HG03045 (cell line): ENCODE results near the gene RIT1.
"Not testable (repeated sequence)": the region's sequence is repeated elsewhere in the genome, so short reads cannot be mapped to it uniquely, and the experiment has no call there.

Experiments
- ATAC-seq: cut with Tn5 transposase; IDR thresholded peaks from one replicate; pipeline ENCODE4 v1.9.1; 2021; ENCODE audit warnings: mild to moderate bottlenecking, moderate library complexity; ENCODE audit not compliant: unreplicated experiment

The RIT1 gene

DNA sequence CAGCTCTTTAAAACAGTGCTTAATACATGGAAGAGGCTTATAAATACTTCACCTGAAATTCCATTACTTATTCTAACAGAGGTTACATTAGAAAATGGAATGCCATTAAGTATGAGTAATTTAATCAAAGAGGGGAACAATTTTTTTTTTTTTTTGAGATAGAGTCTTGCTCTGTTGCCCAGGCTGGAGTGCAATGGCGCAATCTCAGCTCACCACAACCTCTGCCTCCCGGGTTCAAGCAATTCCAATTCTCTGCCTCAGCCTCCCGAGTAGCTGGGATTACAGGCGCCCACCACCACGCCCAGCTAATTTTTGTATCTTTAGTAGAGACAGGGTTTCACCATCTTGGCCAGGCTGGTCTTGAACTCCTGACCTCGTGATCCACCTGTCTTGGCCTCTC lies 15.5 kb downstream of the RIT1 start:
- not testable (repeated sequence) for ATAC-seq

DNA sequence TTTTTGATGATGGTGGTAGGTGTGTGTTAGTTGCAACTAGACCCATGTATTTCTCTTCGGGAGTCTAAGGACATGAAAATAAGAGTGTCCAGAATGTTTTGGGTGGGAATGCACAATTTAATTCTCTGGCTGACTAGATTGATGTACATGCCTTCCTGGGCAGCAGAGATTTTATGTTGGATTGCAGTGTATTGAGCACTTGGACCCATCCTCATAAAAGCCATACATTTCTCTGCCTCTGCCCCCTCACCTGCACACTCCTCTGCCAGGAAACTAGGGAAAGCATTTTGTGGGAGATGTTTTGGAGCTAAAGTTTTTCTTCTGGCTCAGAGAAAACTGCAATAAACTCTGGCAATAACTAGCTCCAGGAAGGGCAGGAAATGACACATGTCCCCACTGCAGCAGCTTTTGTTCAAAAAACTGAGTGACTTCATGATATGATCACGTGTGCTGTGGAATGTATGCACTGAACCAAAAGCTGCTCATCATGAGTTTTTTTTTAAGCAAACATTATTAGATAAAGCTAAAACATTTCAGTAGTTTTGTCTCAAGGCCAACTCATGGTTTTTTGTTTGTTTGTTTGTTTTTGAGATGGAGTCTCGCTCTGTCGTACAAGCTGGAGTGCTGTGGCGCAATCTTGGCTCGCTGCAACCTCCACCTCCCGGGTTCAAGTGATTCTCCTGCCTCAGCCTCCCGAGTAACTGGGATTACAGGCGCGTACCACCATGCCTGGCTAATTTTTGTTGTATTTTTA lies 17.6 kb downstream of the RIT1 start:
- ATAC-seq, result no peak

DNA sequence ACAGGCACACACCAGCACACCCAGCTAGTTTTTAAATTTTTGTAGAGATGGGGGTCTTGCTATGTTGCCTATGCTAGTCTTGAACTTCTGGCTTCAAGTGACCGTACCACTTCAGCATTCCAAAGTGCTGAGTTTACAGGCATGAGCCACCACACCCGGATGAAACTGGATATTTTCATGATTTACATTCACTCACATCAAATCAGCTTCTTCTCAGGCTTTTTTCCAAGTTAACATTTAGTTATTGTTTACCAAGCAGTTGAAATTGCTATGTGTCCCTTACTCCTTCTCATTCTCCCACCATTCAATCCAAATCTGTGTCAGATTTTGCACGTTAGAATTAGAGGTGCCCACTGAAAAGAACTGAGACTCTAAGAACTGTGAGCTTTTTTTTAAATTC lies 18.4 kb downstream of the RIT1 start:
- ATAC-seq, result no peak

DNA sequence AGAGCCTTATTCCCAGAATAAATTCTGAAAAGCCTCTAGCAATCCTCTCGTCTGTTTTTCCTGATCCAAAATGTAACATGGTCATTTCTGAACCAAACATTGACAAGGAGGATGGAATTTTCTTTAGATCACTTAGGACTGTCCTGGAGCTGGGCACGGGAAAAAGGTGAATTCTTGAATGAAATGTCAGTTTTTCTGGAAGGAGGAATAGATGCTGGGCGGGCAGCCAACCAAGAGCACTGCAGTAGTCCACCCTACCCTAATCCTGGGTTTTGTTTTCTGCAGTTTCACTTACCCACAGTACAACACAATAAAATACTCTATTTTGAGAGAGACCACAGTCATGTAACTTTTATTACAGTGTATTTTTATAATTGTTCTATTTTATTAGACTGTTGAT lies 20.9 kb downstream of the RIT1 start:
- no peak for ATAC-seq

DNA sequence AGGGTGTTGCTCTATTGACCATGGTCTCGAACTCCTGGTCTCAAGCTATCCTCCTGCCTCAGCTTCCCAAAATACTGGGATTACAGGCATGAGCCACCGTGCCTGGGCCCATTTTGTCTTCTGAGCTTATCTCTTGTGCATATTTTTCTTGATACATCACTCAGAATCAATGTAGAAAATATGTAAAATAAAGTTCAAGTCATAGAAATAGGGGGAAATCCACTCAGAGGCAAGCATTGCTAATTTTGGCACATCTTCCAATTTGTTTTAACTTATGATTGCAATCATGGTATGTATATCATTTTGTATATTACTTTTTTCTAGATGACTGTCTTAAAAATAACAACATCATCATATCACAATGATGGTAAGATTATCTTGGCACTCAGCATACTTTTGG lies 21.6 kb downstream of the RIT1 start:
- no peak for ATAC-seq

DNA sequence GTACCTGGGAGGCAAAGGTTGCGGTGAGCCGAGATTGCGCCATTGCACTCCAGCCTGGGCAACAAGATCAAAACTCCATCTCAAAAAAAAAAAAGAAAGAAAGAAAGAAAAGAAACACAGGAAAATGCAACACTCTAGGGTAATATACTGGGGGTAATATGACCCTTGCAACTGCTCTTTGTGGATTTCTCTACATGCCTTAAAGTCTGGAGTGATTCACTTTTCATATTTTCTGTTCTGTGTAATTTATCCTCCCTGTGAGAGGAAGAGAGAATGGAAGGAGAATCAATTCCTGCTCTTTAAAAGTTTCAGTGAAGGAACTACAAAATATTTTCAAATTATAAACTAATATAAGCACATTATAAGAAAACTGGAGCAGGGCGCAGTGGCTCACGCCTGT lies 22.7 kb downstream of the RIT1 start:
- ATAC-seq, result no peak

DNA sequence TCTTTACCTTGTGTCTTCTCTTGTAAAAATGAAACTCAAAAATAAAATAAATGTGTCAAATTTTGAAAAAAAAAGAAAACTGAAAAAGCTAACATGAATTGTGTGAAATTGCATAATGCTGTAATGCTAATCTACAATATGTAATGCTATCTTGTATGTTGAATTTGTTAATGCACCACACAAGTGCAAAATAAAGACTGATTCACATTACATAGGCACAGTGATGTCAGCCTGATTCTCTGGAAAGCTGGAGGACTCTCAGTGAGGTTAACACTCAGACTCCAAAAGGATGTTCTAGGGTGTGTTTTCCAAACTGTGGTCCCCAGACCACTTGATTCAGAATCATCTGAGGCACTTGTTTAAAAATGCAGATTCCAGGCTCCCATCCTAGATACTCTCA lies 26.2 kb downstream of the RIT1 start:
- ATAC-seq, result no peak

DNA sequence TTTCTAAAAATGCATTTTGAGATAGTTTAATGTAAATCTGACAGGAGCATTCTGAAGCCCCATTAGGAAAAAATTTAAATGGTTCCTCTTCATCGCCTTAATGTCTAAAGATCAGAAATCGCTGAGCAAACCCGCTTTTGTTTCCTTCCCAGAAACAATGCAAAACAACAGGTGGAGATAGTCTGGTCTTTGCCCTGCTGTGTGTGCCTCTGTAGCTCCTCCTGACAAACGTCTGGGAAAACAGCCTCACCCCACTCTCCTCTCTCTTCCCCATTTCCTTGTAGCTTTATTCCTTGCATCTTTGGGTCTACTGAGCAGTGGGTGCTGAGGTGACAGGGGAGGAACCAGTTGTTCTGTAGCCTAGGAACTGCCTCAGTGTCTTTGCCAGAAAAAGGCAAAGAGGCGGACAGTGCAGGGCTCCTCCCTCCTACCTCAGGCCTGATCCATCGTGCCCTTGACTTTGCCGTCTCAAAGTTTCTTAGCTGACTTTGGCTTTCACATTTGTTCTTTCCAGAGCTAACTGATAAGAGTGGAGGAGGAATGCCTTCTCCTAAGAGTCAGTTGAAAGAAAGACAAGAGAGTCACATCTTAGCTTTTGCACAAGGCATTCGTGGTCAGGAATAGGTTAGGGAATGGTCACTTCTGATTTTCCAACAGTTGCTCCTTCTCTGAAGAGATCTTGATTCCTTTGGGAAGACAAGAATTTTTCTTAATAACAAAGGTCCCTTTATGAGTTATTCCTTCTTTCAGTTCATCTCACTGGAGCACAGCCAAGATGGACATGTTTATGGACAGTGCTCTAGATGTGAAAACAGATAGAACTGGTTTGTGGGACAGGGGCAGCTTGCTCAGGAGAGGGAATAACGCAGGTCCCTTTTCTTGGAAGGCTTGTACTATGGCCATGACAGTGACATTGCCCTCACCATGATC lies 26.9 kb downstream of the RIT1 start:
- no peak for ATAC-seq

DNA sequence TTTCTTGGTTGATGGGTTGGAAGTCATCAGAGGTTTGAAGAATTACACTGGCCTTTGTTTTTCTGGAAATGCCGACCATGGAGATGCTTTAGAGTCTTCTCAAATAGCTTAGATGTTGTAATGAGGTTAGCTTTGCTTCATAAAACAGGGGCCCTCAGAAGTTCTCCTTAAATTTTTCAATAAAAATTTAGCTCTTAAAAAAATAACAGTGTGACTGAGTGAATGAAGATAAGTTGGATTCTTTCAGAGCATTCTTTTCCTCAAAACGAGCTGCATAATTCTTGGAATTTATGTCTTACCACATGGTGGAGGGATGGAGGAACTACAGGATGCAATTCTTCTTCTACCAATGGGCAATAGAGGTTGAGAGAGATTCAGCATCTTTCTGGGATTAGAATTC lies 28.4 kb downstream of the RIT1 start:
- ATAC-seq, result no peak

DNA sequence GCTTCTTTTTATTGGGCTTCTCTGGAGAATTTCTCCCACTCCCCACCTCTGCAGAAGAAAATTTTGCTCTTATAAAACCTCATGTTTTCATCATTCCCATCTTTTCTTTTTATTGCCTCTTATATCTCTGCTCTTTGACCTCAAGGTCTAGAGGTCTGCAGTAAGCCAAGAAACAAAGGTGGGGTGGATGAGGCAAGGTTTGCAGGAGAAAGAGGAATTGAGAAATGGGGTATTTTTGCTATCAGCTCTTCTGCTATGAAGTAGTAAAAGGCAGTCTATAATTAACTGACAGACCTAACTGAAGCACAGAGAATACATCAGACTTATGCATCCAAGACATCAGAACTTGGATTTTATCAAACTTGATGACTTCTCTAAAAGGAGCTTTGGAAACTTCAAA lies 28.9 kb downstream of the RIT1 start:
- ATAC-seq, result no peak

DNA sequence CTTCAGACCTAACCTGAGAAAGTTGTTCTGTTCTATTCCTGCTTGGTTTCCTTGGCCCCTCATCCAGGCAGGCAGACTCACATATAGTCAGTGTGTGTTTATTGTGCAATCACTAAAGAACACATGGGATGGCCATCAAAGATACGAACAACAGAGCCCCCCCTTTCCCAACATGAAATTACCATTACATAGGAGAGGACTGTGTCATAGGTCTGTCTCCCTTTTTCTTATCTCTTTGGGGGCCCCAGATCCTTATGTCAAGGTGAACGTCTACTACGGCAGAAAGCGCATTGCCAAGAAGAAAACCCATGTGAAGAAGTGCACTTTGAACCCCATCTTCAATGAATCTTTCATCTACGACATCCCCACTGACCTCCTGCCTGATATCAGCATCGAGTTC lies 30.2 kb downstream of the RIT1 start:
- ATAC-seq, result no peak

DNA sequence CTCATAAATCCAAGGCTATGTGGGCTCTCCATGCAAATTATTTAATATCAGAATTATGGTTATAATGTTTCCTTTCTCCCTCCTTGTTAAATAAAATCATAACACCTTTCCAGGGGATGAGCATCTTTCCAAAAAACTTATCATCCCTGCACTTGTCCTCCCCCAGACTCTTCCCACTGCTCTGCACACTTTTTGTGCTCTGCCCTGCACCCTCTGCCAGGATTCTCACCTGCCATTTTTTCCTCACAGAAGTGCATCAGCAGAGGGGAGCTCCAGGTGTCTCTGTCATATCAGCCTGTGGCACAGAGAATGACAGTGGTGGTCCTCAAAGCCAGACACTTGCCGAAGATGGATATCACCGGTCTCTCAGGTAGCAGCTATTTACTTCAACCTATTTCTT lies 30.9 kb downstream of the RIT1 start:
- no peak for ATAC-seq

DNA sequence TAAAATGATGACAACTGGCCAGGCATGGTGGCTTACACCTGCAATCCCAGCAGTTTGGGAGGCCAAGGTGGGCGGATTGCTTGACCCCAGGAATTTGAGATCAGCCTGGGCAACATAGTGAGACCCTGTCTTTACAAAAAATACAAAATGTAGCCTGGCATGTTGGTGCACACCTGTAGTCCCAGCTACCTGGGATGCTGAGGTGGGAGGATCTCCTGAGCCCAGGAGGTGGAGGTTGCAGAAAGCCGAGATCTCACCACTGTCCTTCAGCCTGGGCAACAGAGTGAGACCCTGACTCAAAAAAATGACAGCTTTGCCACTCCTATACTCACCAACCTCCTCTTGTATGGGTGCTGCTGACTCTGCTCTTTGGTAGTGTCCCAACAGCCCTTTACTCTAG lies 33.2 kb downstream of the RIT1 start:
- ATAC-seq, result no peak

DNA sequence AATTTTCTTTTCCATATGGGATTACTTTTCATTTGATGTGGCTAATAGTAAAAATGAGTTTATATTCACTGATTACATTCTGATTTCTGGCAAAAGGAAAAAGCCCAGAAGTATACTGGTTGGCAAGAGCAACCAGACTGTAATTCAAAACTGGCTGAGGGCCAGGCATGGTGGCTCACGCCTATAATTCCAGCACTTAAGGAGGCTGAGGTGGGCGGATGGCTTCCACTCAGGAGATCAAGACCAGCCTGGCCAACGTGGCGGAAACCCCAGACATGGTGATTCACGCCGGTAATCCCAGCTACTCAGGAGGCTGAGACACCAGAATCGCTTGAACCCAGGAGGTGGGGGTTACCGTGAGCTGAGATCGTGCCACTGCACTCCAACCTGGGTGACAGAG lies 37.3 kb downstream of the RIT1 start:
- ATAC-seq, result no peak

DNA sequence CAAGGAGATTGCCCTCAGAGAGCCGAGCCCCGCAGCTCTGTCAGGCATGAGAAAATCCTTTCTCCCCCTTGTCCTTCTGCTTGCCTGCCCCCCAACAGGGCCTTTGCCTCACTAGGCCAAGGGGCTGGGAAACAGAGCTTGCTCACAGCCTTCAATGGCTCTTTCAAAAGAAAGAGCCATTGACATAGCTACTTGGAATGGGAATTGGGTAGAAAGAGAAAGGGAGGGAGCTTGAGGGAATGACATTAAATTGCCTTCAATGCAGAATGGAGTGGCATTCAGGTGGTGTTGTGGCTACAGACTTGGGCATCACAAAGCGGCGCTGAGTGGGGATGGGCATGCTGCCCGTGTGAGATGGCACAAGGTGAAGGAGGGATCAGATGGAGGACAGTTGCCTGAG lies 38.6 kb downstream of the RIT1 start:
- ATAC-seq, result no peak

DNA sequence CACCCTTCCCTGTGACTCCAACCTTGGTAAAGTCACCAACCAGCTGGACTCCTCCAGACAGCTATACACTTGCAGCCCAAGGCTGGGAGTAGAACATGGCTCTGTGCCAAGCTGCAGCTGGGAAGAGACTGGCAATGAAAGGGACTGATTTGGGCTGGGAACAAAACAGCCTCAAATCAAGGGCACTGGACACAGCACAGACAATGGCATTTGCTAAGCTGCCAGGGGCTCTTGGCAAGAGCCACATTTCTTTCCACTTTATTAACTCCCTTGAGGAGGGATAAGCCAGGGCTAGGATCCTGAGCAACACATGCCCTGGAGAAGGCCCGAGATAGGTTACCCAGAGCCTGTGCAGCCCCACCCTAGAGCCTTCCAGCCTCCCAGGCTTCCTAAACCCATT lies 39.8 kb downstream of the RIT1 start:
- ATAC-seq, result no peak

DNA sequence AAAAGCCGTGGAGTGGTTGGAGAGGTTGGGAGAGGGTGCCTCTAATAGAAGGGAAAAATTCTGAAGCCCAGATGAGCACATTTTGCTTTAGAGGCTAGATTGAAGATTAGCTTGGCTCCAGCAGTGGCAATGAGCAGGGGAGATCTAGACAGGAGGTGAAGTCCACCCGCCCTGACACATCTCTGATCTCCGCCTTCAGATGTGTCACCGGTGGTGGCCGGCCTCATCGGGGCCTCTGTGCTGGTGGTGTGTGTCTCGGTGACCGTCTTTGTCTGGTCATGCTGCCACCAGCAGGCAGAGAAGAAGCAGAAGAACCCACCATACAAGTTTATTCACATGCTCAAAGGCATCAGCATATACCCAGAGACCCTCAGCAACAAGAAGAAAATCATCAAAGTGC lies 43.4 kb downstream of the RIT1 start:
- ATAC-seq, result no peak

DNA sequence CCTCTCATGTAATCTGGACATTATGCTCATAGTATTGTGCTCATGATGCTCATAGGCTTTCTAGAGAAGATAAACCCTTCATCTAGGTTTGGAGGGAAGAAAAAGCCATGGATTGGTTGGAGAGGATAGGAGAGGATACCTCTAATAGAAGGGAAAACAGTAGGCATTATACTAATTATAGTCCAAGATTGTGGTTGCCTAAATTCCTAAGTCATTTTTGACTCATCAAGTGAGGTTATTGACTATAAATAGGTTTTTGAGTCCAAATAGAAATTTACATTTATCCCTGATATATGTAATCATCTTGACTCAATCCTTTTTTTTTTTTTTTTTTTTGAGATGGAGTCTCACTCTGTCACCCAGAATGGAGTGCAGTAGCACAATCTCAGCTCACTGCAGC lies 46.8 kb downstream of the RIT1 start:
- ATAC-seq, result no peak

DNA sequence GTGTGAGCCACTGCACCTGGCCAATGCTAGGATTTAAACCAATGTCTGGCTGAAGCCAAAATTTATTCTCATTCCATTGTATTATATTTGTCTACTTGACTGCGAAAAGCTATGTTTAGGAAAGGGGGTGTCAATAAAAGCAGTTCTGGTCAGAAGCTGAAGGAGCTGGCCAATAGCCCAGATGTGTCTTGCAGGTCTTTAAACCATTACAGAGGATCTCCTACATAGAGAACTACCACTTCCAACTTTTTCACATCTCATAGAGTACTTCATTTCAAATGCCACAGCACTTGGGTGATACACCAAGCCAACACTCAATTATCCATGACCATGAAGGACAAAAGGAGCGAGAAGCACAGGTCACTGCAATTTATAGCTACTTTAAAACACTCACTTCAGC lies 49.3 kb downstream of the RIT1 start:
- ATAC-seq, result no peak

DNA sequence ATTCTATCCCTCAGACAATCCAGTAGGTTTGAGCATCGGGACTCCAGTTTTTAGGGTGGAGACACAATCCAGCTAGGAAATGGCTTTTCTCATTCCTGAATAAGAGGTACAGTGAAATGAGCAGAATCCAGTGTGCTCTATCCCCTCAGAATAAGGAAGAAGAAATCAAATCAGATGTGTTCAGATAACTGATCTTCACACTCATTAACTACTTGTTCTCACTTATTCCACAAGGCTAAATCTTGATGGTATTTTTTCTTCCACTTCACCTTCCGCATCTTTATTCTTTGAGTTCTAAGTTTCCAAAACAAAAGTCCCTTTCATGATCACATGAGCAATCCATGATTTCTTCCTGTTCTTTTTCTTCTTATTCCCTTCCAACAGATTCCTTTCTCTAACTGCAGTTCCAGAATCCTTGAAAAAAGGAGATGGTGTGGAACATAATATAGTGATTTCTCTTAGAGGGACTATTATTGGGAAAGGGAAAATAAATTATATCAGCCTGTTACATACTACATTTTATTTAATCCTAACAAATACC lies 50.1 kb downstream of the RIT1 start:
- no peak for ATAC-seq

DNA sequence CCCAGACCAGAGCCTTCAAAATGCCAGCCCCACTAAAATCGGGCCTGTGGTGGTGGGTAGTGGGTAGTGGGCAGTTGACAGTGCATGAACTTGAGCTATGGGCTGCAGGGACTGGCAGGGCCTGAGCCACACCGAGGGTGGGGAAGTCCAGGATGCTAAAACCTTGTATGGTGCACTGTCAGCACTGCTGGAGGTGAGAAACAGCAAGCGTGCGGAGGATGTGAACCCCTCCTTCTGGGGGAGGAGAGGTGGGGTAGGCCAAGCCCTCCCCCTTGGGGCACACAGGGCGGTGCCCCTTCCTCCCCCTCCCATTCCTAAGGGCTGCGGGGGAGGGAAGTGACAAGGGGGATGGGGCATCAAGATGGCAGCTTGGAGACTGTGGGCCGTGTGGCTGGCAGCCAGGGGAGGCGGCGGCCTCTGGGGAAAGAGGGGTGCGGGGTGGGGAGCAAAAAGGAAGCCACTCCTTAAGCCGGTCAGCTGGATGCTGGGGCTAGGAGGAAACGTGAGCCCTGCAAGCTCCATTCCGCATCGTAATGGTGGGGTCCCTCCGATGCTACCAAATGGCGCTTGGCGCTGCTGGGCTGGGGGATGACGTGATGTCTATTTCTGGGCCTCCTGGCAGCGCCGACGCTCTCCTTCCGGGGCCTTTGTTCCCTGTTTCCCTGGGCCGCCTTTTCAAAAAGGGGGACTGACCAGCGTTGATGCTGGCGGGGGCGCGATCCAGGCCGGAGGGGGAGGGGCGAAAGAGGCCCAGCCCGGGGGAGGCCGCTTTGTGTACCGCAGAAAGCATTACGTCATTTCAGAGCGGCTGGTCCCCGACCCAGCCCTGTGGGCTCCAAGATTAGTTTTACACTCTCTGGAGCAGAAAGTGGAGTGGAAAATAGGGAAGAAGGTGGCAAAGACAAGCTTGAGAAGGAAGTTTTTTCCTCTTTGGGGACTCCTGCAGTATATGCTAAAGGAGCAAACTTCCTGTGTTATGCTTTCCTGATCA lies 51.0 kb downstream of the RIT1 start:
- ATAC-seq, result peak; percentile 23
